HG02943 (cell line): ENCODE data around the gene C11orf24.

Experiments used
- ATAC-seq: cut with Tn5 transposase; IDR thresholded peaks from one replicate; pipeline ENCODE4 v1.9.1; 2021; ENCODE audit warnings: mild to moderate bottlenecking, low read depth, moderate library complexity; ENCODE audit not compliant: unreplicated experiment

The C11orf24 gene

GRCh38 chr11:68212421-68213134, 59.2 kb downstream of the C11orf24 start:
- no peak for ATAC-seq

- ATAC-seq = no peak
These were observed 60.2 kb downstream of the C11orf24 start for GRCh38 chr11:68211546-68211945.
